Neural cell (in vitro differentiated cells): ENCODE results near the gene SLC39A10. TPM values are rescaled to one million over a fixed set of nuclear protein-coding genes. Genes with fewer than 3 reads are reported as not detected.

Experiments used
- H2AFZ ChIP-seq: fragments of 200-600, 300-800 bp; sonication (generic), shearing (Covaris generic); 2 replicates; pipeline ENCODE4 v1.6.0; 2014; ENCODE audit warnings: low read depth, mild to moderate bottlenecking, antibody characterized with exemption, low read length, moderate library complexity
- H3F3A ChIP-seq: fragments of 200-600 bp; shearing (Covaris generic); 2 replicates; pipeline ENCODE4 v1.6.1; 2016; ENCODE audit warnings: mild to moderate bottlenecking, moderate library complexity, mixed read lengths, antibody characterized with exemption, low read length; ENCODE audit not compliant: insufficient read depth, poor library complexity, severe bottlenecking
- H3K27ac ChIP-seq: fragments of 200-600, 300-800 bp; sonication (generic), shearing (Covaris generic); 2 replicates; pipeline ENCODE4 v1.5.1; 2014; ENCODE audit warnings: mild to moderate bottlenecking, low read length, moderate library complexity
- H3K27me3 ChIP-seq: fragments of 300-800, 200-600 bp; sonication (generic), shearing (Covaris generic); 2 replicates; pipeline ENCODE4 v1.6.0; 2014; ENCODE audit warnings: mild to moderate bottlenecking, low read depth, low read length, moderate library complexity; ENCODE audit not compliant: insufficient read depth
- H3K36me3 ChIP-seq: fragments of 300-800, 200-600 bp; sonication (generic), shearing (Covaris generic); 2 replicates; pipeline ENCODE4 v1.5.1; 2014; ENCODE audit warnings: mild to moderate bottlenecking, antibody characterized with exemption, low read length, moderate library complexity; ENCODE audit not compliant: insufficient read depth
- H3K4me2 ChIP-seq: fragments of 300-800, 200-600 bp; sonication (generic), shearing (Covaris generic); 2 replicates; pipeline ENCODE4 v1.6.0; 2014; ENCODE audit warnings: mild to moderate bottlenecking, low read length
- H3K4me3 ChIP-seq: fragments of 300-800, 200-600 bp; sonication (generic), shearing (Covaris generic); 2 replicates; pipeline ENCODE4 v1.5.1; 2014; ENCODE audit warnings: mild to moderate bottlenecking, low read length, moderate library complexity
- H3K79me2 ChIP-seq: fragments of 200-600 bp; shearing (Covaris generic); replicated peaks from 2 replicates; pipeline ENCODE4 v1.6.0; 2014; ENCODE audit warnings: mild to moderate bottlenecking, low read length, moderate library complexity; ENCODE audit not compliant: insufficient read depth
- H3K9ac ChIP-seq: fragments of 300-800, 200-600 bp; sonication (generic), shearing (Covaris generic); 2 replicates; pipeline ENCODE4 v1.6.1; 2016; ENCODE audit warnings: mild to moderate bottlenecking, low read length, mixed read lengths
- H3K9me2 ChIP-seq: fragments of 200-600 bp; shearing (Covaris generic); 2 replicates; pipeline ENCODE4 v1.6.1; 2016; ENCODE audit warnings: mild to moderate bottlenecking, low read length, mixed read lengths; ENCODE audit not compliant: insufficient read depth
- H3K9me3 ChIP-seq: fragments of 200-600, 300-800 bp; sonication (generic), shearing (Covaris generic); 2 replicates; pipeline ENCODE4 v1.6.1; 2016; ENCODE audit warnings: mild to moderate bottlenecking, mixed run types, low read length, moderate library complexity, mixed read lengths
- H4K20me1 ChIP-seq: fragments of 200-600 bp; shearing (Covaris generic); 2 replicates; pipeline ENCODE4 v1.6.1; 2016; ENCODE audit warnings: mild to moderate bottlenecking, mixed run types; ENCODE audit not compliant: insufficient read depth
- CTCF ChIP-seq: fragments of 450-650 bp; IDR thresholded peaks from 2 replicates; pipeline ENCODE4 v1.5.1; 2014; ENCODE audit warnings: antibody characterized with exemption, mild to moderate bottlenecking, moderate library complexity; ENCODE audit not compliant: poor library complexity, severe bottlenecking
- EP300 ChIP-seq: fragments of 450-650 bp; conservative IDR thresholded peaks from 2 replicates; pipeline ENCODE4 v1.6.1; 2014; ENCODE audit warnings: antibody characterized with exemption, mild to moderate bottlenecking, moderate library complexity; ENCODE audit not compliant: poor library complexity, severe bottlenecking
- EZH2 ChIP-seq: fragments of 200-600, 300-800 bp; shearing (Covaris generic), sonication (generic); IDR thresholded peaks from 2 replicates; pipeline ENCODE4 v1.6.1; 2014; ENCODE audit warnings: antibody characterized with exemption, low read length, borderline replicate concordance, mild to moderate bottlenecking; ENCODE audit not compliant: insufficient read depth, poor library complexity, severe bottlenecking
- MXI1 ChIP-seq: fragments of 450-650 bp; conservative IDR thresholded peaks from 2 replicates; pipeline ENCODE4 v1.6.1; 2014; ENCODE audit warnings: antibody characterized with exemption, mild to moderate bottlenecking; ENCODE audit not compliant: poor library complexity, severe bottlenecking
- POLR2AphosphoS5 ChIP-seq: IDR thresholded peaks from 2 replicates; pipeline ENCODE4 v1.6.1; 2012
- RAD21 ChIP-seq: fragments of 450-650 bp; conservative IDR thresholded peaks from 2 replicates; pipeline ENCODE4 v1.6.1; 2014; ENCODE audit warnings: antibody characterized with exemption, mild to moderate bottlenecking, moderate library complexity
- REST ChIP-seq: IDR thresholded peaks from 2 replicates; pipeline ENCODE4 v1.6.1; 2012; ENCODE audit warnings: borderline replicate concordance
- SMC3 ChIP-seq: fragments of 450-650 bp; conservative IDR thresholded peaks from 2 replicates; pipeline ENCODE4 v1.6.1; 2014; ENCODE audit warnings: antibody characterized with exemption, mild to moderate bottlenecking, moderate library complexity; ENCODE audit not compliant: poor library complexity
- TAF1 ChIP-seq: IDR thresholded peaks from 2 replicates; pipeline ENCODE4 v1.6.1; 2012; ENCODE audit warnings: low read depth
- polyA plus RNA-seq: library from polyadenylated mRNA; depleted of rRNA; stranded (reverse); fragments of >200 nt; gene quantifications from 2 replicates; pipeline ENCODE4 v1.2.3, GENCODE V29; 2014

The SLC39A10 gene
- polyA plus RNA-seq, 1 donor from 2014 or later = 71.7 TPM

- Histone ChIP-seq H3K9ac (no peak overlapping the region), H3K27ac (no peak overlapping the region), H3K79me2 (no peaks in the 10 kb centered on the region), H3K9me2 (no peaks in the 10 kb centered on the region), H2AFZ (no peak overlapping the region), H3K36me3 (no peaks in the 10 kb centered on the region), H3K9me3 (no peaks in the 10 kb centered on the region), H3K27me3 (no peaks in the 10 kb centered on the region), H3F3A (no peaks in the 10 kb centered on the region), H4K20me1 (no peaks in the 10 kb centered on the region), H3K4me3 (no peak overlapping the region), H3K4me2 (no peak overlapping the region)
- TF ChIP-seq CTCF (no peak), POLR2AphosphoS5 (no peak)
Observed at GRCh38 chr2:195645413-195645812, 11.6 kb upstream of the SLC39A10 start.

- no peaks in the 10 kb centered on the region for H3K27me3 ChIP-seq
- H3K4me2 ChIP-seq = no peak overlapping the region
- no peak overlapping the region for H3K27ac ChIP-seq
- no peaks in the 10 kb centered on the region for H3K9me2 ChIP-seq
- H3F3A ChIP-seq = no peaks in the 10 kb centered on the region
- H3K36me3 ChIP-seq = no peaks in the 10 kb centered on the region
- H3K9me3 ChIP-seq = no peaks in the 10 kb centered on the region
- TF ChIP-seq TAF1 = no peak
- no peak for TF ChIP-seq EZH2
- no peak for TF ChIP-seq EP300
- TF ChIP-seq SMC3 = no peak
- TF ChIP-seq RAD21 = no peak
- no peak for TF ChIP-seq MXI1
- TF ChIP-seq POLR2AphosphoS5 = no peak
- TF ChIP-seq CTCF = no peak
- TF ChIP-seq REST = no peak
- no peak overlapping the region for H3K9ac ChIP-seq
- no peaks in the 10 kb centered on the region for H4K20me1 ChIP-seq
- H2AFZ ChIP-seq = no peak overlapping the region
- no peaks in the 10 kb centered on the region for H3K79me2 ChIP-seq
- H3K4me3 ChIP-seq = no peak overlapping the region
Observed at GRCh38 chr2:195646424-195646823, 10.6 kb upstream of the SLC39A10 start.
